NB4 (cell line): ENCODE data around the gene SV2B.

Experiments used
- DNase-seq: peaks from one replicate; pipeline ENCODE4 v3.0.0; 2010; ENCODE audit warnings: low read depth
- H3K4me3 ChIP-seq: one replicate; pipeline ENCODE4 v1.5.1; 2011; ENCODE audit warnings: mild to moderate bottlenecking, low read depth, low read length, moderate library complexity
- CTCF ChIP-seq: IDR thresholded peaks from one replicate; pipeline ENCODE4 v1.5.1; 2012; ENCODE audit warnings: low read depth, low read length
- MAX ChIP-seq: IDR thresholded peaks from 2 replicates; pipeline ENCODE4 v1.6.1; 2011; ENCODE audit warnings: low read depth, low read length
- MYC ChIP-seq: IDR thresholded peaks from 2 replicates; pipeline ENCODE4 v1.6.1; 2011; ENCODE audit warnings: low read depth, low read length
- POLR2A ChIP-seq: IDR thresholded peaks from 2 replicates; pipeline ENCODE4 v1.6.1; 2011; ENCODE audit warnings: mild to moderate bottlenecking; ENCODE audit not compliant: insufficient read length; ENCODE audit errors: extremely low read depth

The SV2B gene

GRCh38 chr15:91222052-91222451, 122.0 kb downstream of the SV2B start:
- DNase-seq = no peak
- TF ChIP-seq MAX = no peak
- TF ChIP-seq POLR2A = no peak
- TF ChIP-seq CTCF = no peak
- no peak for TF ChIP-seq MYC
- no peak overlapping the region for H3K4me3 ChIP-seq

- no peak overlapping the region for H3K4me3 ChIP-seq
- TF ChIP-seq POLR2A (no peak), MAX (no peak), CTCF (no peak), MYC (no peak)
- no peak for DNase-seq
These were observed 123.8 kb downstream of the SV2B start for GRCh38 chr15:91223863-91224262.

GRCh38 chr15:91224755-91225380, 124.8 kb downstream of the SV2B start:
- no peak overlapping the region for H3K4me3 ChIP-seq
- TF ChIP-seq CTCF = peak; percentile 91
- no peak for TF ChIP-seq POLR2A
- peak; percentile 52 for DNase-seq

- DNase-seq = no peak
- H3K4me3 ChIP-seq = no peak overlapping the region
- TF ChIP-seq MYC = no peak
- TF ChIP-seq MAX = no peak
- no peak for TF ChIP-seq POLR2A
- no peak for TF ChIP-seq CTCF
These were observed 125.7 kb downstream of the SV2B start for GRCh38 chr15:91225741-91226140.

GRCh38 chr15:91227117-91227516, 127.1 kb downstream of the SV2B start:
- TF ChIP-seq POLR2A (no peak), MYC (no peak), MAX (no peak), CTCF (no peak)
- no peak overlapping the region for H3K4me3 ChIP-seq
- DNase-seq = no peak

- no peak overlapping the region for H3K4me3 ChIP-seq
- no peak for TF ChIP-seq MAX
- TF ChIP-seq MYC = no peak
- no peak for TF ChIP-seq CTCF
- TF ChIP-seq POLR2A = no peak
- DNase-seq = no peak
These were observed 127.7 kb downstream of the SV2B start for GRCh38 chr15:91227766-91228165.
